WTC11 (cell line): Measurements from ENCODE around the gene HIC1. TPM values are rescaled to one million over a fixed set of nuclear protein-coding genes. Genes with fewer than 3 reads are reported as not detected.

Experiments
- ATAC-seq: fragments of 200-7000 bp; cut with Tn5 transposase; 2 replicates; pipeline ENCODE4 v1.10.0; 2021; ENCODE audit warnings: mild to moderate bottlenecking, moderate library complexity
- CTCF ChIA-PET: fragments of 300-600 bp; sonication (Branson Sonifier 250); formaldehyde crosslinking; loops from one replicate; lab custom pipeline; 2021; ENCODE audit warnings: antibody characterized with exemption; lab: Charles Lee
- POLR2A ChIA-PET: fragments of 350-600 bp; sonication (Branson Sonifier 250); formaldehyde crosslinking; loops from one replicate; lab custom pipeline; 2021; ENCODE audit warnings: antibody characterized with exemption; lab: Charles Lee
- DNase-seq: peaks from one replicate; pipeline ENCODE4 v3.0.0; 2021; ENCODE audit warnings: low spot score
- H3K27ac Mint-ChIP-seq: 2 replicates; pipeline ENCODE4 v1.8.0; 2021; ENCODE audit warnings: mixed read lengths
- H3K27me3 Mint-ChIP-seq: 2 replicates; pipeline ENCODE4 v1.8.0; 2021; ENCODE audit warnings: low read depth, mild to moderate bottlenecking, moderate library complexity, mixed read lengths
- H3K36me3 Mint-ChIP-seq: 2 replicates; pipeline ENCODE4 v1.8.0; 2021; ENCODE audit warnings: mixed read lengths
- H3K4me1 Mint-ChIP-seq: 2 replicates; pipeline ENCODE4 v1.8.0; 2022; ENCODE audit warnings: mixed read lengths
- H3K4me3 Mint-ChIP-seq: 2 replicates; pipeline ENCODE4 v1.8.0; 2021; ENCODE audit warnings: mild to moderate bottlenecking, moderate library complexity, mixed read lengths
- H3K9me3 Mint-ChIP-seq: 2 replicates; pipeline ENCODE4 v1.8.0; 2021; ENCODE audit warnings: mixed read lengths
- AFF4 ChIP-seq: sonication (generic); formaldehyde crosslinking; IDR thresholded peaks from 2 replicates; pipeline ENCODE4 v1.8.1; 2023; ENCODE audit warnings: mild to moderate bottlenecking, missing genetic modification reagents, borderline replicate concordance
- CDX4 ChIP-seq: fragments of 250-450 bp; sonication (Bioruptor Pico); IDR thresholded peaks from 2 replicates; pipeline ENCODE4 v1.9.0; 2021; ENCODE audit warnings: moderate library complexity, mild to moderate bottlenecking, inconsistent platforms, borderline replicate concordance
- CREB1 ChIP-seq: sonication (generic); formaldehyde crosslinking; IDR thresholded peaks from 2 replicates; pipeline ENCODE4 v1.8.0; 2023; ENCODE audit warnings: mild to moderate bottlenecking, missing genetic modification reagents
- CTCF ChIP-seq: fragments of 200-600 bp; IDR thresholded peaks from 2 replicates; pipeline ENCODE4 v1.8.0; 2022; ENCODE audit warnings: antibody characterized with exemption
- IRF2 ChIP-seq: sonication (generic); formaldehyde crosslinking; IDR thresholded peaks from 2 replicates; pipeline ENCODE4 v1.8.0; 2022; ENCODE audit warnings: low read depth, missing genetic modification reagents, borderline replicate concordance
- MYBL2 ChIP-seq: sonication (generic); formaldehyde crosslinking; IDR thresholded peaks from 2 replicates; pipeline ENCODE4 v1.8.1; 2023; ENCODE audit warnings: mild to moderate bottlenecking, moderate library complexity, missing genetic modification reagents
- NFATC4 ChIP-seq: fragments of 250-450 bp; sonication (Bioruptor Pico); IDR thresholded peaks from 2 replicates; pipeline ENCODE4 v1.9.0; 2021; ENCODE audit warnings: mild to moderate bottlenecking
- NFYB ChIP-seq: sonication (generic); formaldehyde crosslinking; conservative IDR thresholded peaks from 2 replicates; pipeline ENCODE4 v1.8.0; 2022; ENCODE audit warnings: low read depth, missing genetic modification reagents
- NR3C1 ChIP-seq: sonication (generic); formaldehyde crosslinking; conservative IDR thresholded peaks from 2 replicates; pipeline ENCODE4 v1.8.1; 2023; ENCODE audit warnings: low read depth, mild to moderate bottlenecking, missing genetic modification reagents
- PRDM15 ChIP-seq: sonication (generic); formaldehyde crosslinking; IDR thresholded peaks from 2 replicates; pipeline ENCODE4 v1.8.0; 2022; ENCODE audit warnings: missing genetic modification reagents
- SMAD3 ChIP-seq: sonication (generic); formaldehyde crosslinking; IDR thresholded peaks from 2 replicates; pipeline ENCODE4 v1.8.0; 2022; ENCODE audit warnings: missing genetic modification reagents, mild to moderate bottlenecking, borderline replicate concordance
- SOX15 ChIP-seq: fragments of 250-450 bp; sonication (Bioruptor Pico); IDR thresholded peaks from 2 replicates; pipeline ENCODE4 v1.9.0; 2021; ENCODE audit warnings: mild to moderate bottlenecking
- SP1 ChIP-seq: sonication (generic); formaldehyde crosslinking; conservative IDR thresholded peaks from 2 replicates; pipeline ENCODE4 v1.8.1; 2022; ENCODE audit warnings: missing genetic modification reagents
- TCF7 ChIP-seq: sonication (generic); formaldehyde crosslinking; IDR thresholded peaks from 2 replicates; pipeline ENCODE4 v1.8.0; 2022; ENCODE audit warnings: mild to moderate bottlenecking, low read depth, missing genetic modification reagents, moderate library complexity
- ZNF671 ChIP-seq: fragments of 250-450 bp; sonication (Bioruptor Pico); IDR thresholded peaks from 2 replicates; pipeline ENCODE4 v1.8.0; 2021; ENCODE audit warnings: mild to moderate bottlenecking
- total RNA-seq: library from RNA; stranded (reverse); gene quantifications from 3 replicates; pipeline ENCODE4 v1.2.3, GENCODE V29; 2021
- TF ChIP-seq, protein P1 (sequence below): sonication (generic); formaldehyde crosslinking; conservative IDR thresholded peaks from 2 replicates; pipeline ENCODE4 v1.8.1; 2023; ENCODE audit warnings: mild to moderate bottlenecking, low read depth, missing genetic modification reagents, moderate library complexity

The HIC1 gene
- total RNA-seq, 1 experiment from 2014 or later: 0.37 TPM

GRCh38 chr17:2082003-2082781, 27.3 kb downstream of the HIC1 start:
- no peak overlapping the region for H3K4me3 Mint-ChIP-seq
- no peaks in the 10 kb centered on the region for H3K27me3 Mint-ChIP-seq
- POLR2A ChIA-PET: no interaction called here

More at GRCh38 chr17:2082003-2082781, 27.3 kb downstream of the HIC1 start:
- Mint-ChIP-seq H3K4me1 (no peaks in the 10 kb centered on the region), H3K36me3 (peaks cover 9% of the 10 kb centered on the region), H3K9me3 (no peaks in the 10 kb centered on the region), H3K27ac (no peak overlapping the region; the same call in 1 of the 2 replicates)
- ATAC-seq (no peak), DNase-seq (no peak)
- no peak for TF ChIP-seq NFATC4 (CRISPR knock-in tag)
- TF ChIP-seq IRF2 (CRISPR knock-in tag): no peak
- no peak for TF ChIP-seq MYBL2 (CRISPR knock-in tag)
- no peak for TF ChIP-seq SMAD3
- no peak for TF ChIP-seq CREB1 (CRISPR knock-in tag)
- TF ChIP-seq NFYB: no peak
- TF ChIP-seq TCF7: no peak
- no peak for TF ChIP-seq CTCF
- TF ChIP-seq, protein P1, sequence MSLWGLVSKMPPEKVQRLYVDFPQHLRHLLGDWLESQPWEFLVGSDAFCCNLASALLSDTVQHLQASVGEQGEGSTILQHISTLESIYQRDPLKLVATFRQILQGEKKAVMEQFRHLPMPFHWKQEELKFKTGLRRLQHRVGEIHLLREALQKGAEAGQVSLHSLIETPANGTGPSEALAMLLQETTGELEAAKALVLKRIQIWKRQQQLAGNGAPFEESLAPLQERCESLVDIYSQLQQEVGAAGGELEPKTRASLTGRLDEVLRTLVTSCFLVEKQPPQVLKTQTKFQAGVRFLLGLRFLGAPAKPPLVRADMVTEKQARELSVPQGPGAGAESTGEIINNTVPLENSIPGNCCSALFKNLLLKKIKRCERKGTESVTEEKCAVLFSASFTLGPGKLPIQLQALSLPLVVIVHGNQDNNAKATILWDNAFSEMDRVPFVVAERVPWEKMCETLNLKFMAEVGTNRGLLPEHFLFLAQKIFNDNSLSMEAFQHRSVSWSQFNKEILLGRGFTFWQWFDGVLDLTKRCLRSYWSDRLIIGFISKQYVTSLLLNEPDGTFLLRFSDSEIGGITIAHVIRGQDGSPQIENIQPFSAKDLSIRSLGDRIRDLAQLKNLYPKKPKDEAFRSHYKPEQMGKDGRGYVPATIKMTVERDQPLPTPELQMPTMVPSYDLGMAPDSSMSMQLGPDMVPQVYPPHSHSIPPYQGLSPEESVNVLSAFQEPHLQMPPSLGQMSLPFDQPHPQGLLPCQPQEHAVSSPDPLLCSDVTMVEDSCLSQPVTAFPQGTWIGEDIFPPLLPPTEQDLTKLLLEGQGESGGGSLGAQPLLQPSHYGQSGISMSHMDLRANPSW (CRISPR knock-in tag): no peak
- no peak for TF ChIP-seq AFF4 (CRISPR knock-in tag)
- no peak for TF ChIP-seq SP1 (CRISPR knock-in tag)
- no peak for TF ChIP-seq CDX4
- no peak for TF ChIP-seq ZNF671 (CRISPR knock-in tag)
- no peak for TF ChIP-seq NR3C1
- TF ChIP-seq PRDM15 (CRISPR knock-in tag): no peak
- no peak for TF ChIP-seq SOX15 (CRISPR knock-in tag)
- CTCF ChIA-PET: interaction anchor here (0.9 to 1.3 kb wide), 3 partner anchors 9 to 163 kb away, joined by 4 to 6 read pairs (median 6); no protein-coding TSS in a partner anchor
